GM21381 (cell line): ENCODE results near the gene GOSR1.
"Not testable (repeated sequence)": the region's sequence is repeated elsewhere in the genome, so short reads cannot be mapped to it uniquely, and the experiment has no call there.

Experiments used
- ATAC-seq: cut with Tn5 transposase; IDR thresholded peaks from one replicate; pipeline ENCODE4 v1.9.1; 2021; ENCODE audit warnings: mild to moderate bottlenecking, moderate library complexity; ENCODE audit not compliant: unreplicated experiment

The GOSR1 gene

DNA sequence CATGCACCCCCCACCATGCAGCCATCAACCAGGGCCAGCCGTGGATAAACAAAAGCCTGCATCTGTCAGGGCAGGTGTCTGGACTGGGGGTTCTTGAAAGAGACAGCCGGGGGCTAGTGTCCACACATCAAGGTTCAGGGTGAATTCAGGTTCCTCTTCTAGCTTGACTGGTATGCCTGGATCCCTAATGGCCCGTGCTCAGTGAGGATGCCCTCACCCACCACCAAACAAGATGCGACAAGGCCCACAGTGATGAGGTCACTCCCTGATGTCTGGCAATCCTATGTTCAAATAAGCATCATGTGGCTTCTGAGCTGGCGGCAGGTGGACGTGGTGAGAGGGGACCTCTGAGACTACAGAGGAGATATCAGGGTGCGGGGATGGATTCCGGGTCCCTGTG lies 64.6 kb downstream of the GOSR1 start:
- ATAC-seq = no peak

DNA sequence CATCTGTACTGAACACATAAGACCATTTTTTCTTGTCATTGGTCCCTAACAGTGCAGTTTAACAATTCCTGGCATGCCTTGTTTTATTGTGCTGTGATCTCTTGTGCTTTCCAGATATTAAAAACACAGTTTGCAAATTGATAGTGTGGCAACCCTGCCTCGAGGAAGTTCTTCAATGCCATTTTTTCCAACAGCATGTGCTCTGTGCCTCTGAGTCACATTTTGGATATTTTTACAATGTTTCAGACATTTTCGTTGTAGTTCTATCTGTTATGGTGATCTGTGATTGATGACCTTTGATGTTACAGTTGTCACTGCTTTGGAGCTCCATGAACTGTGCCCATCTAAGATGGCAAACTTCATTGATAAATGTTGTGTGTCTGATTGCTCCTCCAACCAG lies 66.2 kb downstream of the GOSR1 start:
- ATAC-seq = no peak

DNA sequence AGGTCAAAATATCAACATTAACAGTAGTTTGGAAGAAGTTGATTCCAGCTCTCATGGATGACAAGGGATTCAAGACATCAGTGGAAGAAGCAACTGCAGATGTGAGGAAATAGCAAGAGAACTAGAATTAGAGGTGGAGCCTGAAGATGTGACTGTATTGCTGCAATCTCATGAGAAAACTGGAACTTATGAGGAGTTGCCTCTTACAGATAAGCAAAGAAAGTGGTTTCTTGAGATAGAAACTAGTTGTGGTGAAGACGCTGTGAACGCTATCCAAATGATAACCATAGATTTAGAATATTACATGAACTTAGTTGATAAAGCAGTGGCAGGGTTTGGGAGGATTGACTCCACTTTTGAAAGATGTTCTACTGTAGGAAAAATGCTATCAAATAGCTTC lies 67.8 kb downstream of the GOSR1 start:
- no peak for ATAC-seq

DNA sequence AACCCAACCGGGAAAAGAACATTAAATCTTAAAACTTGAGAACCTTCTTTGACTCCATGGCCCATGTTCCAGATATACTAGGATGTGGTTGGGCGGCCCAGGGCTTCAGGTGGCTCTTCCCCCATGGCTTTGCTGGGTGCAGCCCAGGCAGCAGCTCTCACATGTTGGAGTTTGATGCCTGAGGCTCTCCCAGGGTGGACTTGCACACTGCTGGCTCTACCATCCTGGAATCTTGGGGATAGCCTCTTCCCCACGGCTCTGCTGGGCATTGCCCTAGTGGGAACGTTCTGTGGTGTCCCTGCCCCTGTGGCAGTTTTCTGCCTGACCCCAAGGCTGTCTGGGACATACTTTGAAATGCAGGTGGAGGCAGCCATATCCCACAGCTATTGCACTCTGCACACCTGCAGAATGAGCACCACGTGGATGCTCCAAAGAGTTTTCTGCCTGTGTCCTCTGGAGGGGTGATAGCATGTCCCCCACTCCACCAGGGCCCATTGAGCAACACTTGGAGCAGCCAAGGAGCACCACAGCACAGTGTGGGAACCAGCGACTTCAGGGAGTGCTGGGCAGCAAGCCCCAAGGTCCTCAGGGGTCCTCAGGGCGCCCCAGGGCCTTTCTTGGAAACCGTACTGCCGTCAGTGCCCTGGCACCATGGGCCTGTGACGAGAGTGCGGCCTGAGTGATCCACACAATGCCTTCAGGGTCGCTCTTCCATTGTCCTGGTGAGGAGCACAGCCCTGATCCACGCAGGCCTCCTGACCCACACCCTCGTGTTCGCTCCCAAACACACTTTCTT lies 70.8 kb downstream of the GOSR1 start:
- no peak for ATAC-seq

DNA sequence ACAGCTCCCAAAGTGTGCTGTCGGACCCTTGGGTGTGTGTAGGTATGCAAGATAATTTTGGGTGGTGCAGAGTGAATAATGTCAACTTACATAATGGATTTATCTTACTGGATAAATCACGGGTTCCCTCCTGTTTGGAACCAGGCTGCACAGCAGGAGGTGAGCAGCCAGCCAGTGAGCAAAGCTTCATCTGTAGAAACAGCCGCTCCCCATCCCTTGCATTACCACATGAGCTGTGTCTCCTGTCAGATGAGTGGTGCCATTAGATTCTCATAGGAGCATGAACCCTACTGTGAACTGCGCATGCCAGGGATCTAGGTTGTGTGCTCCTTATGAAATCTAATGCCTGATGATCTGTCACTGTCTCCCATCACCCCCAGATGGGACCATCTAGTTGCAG lies 72.0 kb downstream of the GOSR1 start:
- ATAC-seq = not testable (repeated sequence)

DNA sequence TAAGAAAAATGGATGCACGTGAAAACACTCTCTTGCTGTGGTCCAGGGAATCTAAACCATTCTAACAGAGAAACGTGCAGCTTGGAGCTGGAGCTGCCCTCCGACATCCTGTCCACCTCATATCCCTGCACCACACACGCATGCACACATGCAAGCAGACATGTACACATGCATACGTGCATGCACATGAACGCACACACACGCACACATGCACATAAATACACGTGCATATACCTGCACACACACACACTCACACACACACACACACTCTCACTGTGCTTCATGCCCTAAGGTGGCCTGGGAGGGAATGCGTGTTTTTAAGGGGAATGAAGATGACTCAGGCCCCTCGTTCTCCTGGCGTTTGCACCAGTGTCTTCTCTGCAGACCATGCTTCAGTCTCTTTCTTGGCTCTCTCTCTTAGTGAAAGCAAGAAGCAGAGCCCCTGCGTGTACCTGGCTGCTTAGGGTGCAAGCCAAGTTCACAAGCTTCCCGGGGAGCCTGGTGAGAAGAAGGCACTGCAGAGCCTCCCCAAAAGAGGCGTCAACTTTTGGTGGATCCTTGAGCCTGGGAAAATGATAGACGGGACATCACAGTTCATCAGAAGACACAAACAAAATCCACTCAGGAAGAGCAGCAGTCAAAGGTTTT lies 72.8 kb downstream of the GOSR1 start:
- no peak for ATAC-seq

DNA sequence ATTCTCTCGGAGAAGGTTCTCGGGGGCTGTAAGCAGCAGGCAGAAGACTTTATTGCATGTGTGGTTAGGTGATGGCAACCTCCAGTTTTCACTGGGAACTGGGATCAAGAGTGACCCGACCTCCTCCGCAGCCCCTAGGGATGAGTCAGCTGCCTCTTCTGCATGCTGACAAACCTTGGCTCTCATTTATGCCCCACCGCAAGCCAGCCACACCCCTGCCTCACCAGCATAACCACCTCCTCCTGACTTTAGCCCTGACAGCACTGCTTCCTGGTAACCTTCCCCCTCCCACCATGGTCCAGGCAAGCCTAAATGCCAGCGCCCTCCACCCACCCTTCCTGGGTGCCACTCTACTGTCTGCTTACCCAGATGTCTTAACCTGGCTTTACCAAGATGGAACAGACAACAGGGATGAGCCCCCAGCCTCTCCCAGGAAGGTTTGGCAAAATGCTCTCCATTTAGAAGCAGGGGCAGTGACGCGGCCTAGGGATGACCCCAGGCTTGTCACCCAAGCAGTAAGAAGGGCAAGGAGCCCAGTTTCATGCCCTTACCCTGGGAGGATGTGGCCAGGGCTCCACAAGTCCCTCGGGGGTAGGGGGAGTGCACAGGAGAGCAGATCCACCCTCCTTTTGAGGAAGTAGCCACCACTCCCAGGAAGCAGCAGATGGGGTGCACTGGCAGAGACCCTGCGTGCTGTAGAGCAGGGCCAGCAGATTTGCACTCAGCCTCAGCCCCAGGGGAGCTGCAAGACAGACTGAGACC lies 73.5 kb downstream of the GOSR1 start:
- peak; percentile 82 for ATAC-seq

DNA sequence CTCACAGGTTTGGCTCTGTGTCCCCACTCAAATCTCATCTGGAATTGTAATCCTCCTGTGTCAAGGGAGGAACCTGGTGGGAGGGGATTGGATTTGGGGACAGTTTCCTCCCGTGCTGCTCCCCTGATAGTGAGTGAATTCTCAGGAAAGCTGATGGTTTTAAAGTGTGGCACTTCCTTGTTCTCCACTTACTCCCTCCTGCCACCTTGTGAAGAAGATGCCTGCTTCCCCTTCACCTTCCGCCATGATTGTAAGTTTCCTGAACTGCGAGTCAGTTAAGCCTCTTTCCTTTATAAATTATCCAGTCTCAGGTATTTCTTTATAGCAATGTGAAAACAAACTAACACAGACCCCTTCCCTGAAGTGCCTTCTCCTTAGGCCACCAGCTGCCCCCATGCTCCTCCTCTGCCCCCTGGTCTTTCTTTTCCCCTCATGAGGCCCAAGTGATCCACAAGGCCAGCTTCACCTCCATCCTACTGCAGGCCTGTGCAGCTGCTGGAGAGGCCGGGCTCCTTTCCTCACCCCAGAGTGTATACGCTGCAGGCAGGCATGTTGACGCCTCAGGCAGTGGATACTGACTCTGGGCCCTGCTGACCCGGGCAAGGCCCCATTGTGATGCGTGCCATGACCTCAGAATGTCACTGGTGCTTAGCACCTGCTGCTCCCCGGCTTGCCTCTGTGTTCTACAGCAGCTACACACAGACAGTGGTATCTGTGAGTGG lies 74.2 kb downstream of the GOSR1 start:
- not testable (repeated sequence) for ATAC-seq

GRCh38 chr17:30551996-30552339 lies 74.8 kb downstream of the GOSR1 start:
- no peak for ATAC-seq

- ATAC-seq = no peak
Observed at GRCh38 chr17:30552994-30553566, 75.9 kb downstream of the GOSR1 start.

GRCh38 chr17:30553823-30554440 lies 76.7 kb downstream of the GOSR1 start:
- not testable (repeated sequence) for ATAC-seq

- ATAC-seq = no peak
Observed at GRCh38 chr17:30554839-30555751, 77.9 kb downstream of the GOSR1 start.

- no peak for ATAC-seq
Observed at GRCh38 chr17:30555942-30556341, 78.7 kb downstream of the GOSR1 start.

DNA sequence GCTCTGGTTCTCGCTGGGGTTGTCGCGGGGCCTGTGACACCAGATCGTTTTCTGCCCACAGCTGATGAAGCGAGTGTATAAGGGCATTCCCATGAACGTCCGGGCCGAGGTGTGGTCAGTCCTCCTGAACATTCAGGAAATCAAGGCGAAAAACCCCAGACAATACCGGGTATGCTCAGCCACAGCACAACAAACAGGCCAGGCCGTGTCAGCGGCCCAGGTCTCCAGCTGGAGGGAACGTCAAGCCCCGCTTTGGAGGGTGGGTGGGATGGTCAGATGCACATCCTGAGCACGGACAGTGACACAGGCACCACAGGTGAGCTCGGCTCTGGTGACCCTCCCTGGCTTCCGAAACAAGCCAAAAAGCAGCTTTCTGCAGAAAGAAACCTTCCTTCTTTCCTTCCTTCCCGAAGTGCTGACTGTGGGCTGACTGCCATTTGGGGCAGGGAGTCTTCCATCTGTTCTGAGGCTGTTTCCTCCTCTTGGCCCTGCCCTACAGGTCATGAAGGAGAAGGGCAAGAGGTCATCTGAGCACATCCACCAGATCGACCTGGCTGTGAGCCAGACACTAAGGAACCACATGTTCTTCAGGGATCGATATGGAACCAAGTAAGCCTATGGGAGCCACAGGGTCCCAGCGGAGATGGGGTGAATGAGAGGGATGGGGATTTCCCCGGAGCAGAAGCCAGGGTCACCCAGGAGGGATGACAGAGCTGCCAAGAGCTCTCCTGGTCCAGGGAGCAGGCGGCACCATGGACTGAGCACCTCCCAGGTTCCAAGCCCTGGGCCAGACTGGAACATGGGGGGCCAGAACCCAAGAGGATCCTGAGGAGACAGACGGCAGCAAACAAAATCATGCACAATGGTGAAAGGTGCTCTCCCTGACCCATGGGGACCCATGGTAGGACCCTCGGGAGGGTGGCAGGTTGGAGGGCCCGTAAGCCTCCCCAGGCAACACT lies 79.4 kb downstream of the GOSR1 start:
- ATAC-seq = no peak

- no peak for ATAC-seq
Observed at GRCh38 chr17:30557916-30558685, 80.9 kb downstream of the GOSR1 start.

DNA sequence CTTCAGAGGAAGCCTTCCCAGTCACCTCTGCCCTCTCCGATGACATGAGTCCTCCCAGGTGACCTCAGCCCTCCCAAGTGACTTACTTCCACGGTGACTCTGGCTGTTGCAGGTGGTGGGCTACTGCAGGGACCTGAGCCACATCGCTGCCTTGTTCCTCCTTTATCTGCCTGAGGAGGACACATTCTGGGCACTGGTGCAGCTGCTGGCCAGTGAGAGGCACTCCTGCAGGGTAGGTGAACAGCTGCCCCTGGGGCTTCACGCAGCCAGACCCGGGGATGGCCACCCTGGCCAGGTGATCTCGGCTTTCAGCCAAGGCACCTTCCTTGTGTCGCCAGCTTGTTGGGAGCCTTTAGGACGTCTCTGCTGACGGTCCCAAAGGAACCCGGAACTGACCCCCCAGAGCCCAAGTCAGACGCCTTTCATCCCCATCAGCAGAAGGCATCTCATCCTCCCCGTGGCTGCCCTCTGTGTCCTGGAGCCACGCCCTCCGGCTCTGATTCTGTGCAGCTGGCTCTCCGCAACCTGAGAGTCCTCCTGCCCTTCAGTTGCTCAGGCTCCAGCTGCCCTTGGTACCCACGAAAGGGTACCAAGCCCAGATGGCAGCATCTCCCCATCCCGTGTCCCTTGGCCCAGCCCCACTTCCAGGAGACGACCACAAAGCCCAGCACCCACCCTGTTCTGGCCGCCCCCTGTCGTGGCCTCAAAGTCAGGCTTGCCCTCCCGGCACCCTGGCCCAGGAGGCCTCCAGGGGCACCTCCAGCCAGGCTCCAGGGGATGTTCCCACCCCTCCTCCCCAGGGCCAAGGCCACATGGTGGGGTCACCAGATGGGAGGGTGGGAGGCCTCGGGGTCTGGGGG lies 81.7 kb downstream of the GOSR1 start:
- ATAC-seq = no peak

GRCh38 chr17:30559656-30560055 lies 82.4 kb downstream of the GOSR1 start:
- no peak for ATAC-seq
